Muscle of leg (tissue), 9 donors: Measurements from ENCODE around the gene CLP1. TPM values are rescaled to one million over a fixed set of nuclear protein-coding genes. Genes with fewer than 3 reads are reported as not detected.

Experiments
- polyA plus RNA-seq, 8 donors: library from polyadenylated mRNA; unstranded; fragments of 120-200 nt; gene quantifications; one replicate each; pipeline versions ENCODE4 v1.2.1 to v1.2.3, GENCODE V29; 2013; ENCODE audit warnings: inconsistent platforms in 1 of 8, low replicate concordance in 1 of 8; ENCODE audit not compliant: insufficient read length in 8 of 8, insufficient read depth in 1 of 8
- total RNA-seq: library from RNA; stranded (reverse); fragments of 120-200 nt; gene quantifications from one replicate; pipeline ENCODE4 v1.2.4, GENCODE V29; 2013

Gene CLP1
- total and polyA plus RNA-seq, 9 donors, result 8.6 to 12.3 (median 10.2) TPM

Other genes starting within 250 kb of the CLP1 start
- gene SLC43A3, start 230.6 kb upstream of the CLP1 start, total RNA-seq, result 27.1 TPM
- gene SLC43A3, start 230.6 kb upstream of the CLP1 start, polyA plus RNA-seq, result 10 to 100 TPM; 19.9 to 43.5 (median 29.6) TPM
- 2.0 TPM for gene RTN4RL2, start 197.2 kb upstream of the CLP1 start, total RNA-seq
- gene RTN4RL2, start 197.2 kb upstream of the CLP1 start, polyA plus RNA-seq, result 10 to 100 TPM; 11.2 to 27.2 (median 20.4) TPM
- gene SLC43A1, start 142.1 kb upstream of the CLP1 start, total RNA-seq, result 12.2 TPM
- 10 to 100 TPM in 4 of 8 donors, 1 to 10 TPM in 4; 7.1 to 12.5 (median 10.1) TPM for gene SLC43A1, start 142.1 kb upstream of the CLP1 start, polyA plus RNA-seq
- 44.1 TPM for gene TIMM10, start 127.0 kb upstream of the CLP1 start, total RNA-seq
- gene TIMM10, start 127.0 kb upstream of the CLP1 start, polyA plus RNA-seq, result 10 to 100 TPM; 36.3 to 61.9 (median 37.8) TPM
- gene SMTNL1, start 120.2 kb upstream of the CLP1 start, total RNA-seq, result 143 TPM
- 100 to 1,000 TPM in 7 of 8 donors, 10 to 100 TPM in 1; 93.2 to 258 (median 197) TPM for gene SMTNL1, start 120.2 kb upstream of the CLP1 start, polyA plus RNA-seq
- gene UBE2L6, start 90.1 kb upstream of the CLP1 start, total RNA-seq, result 18.5 TPM
- gene UBE2L6, start 90.1 kb upstream of the CLP1 start, polyA plus RNA-seq, result 10 to 100 TPM; 19.9 to 25.6 (median 22.5) TPM
- 31.4 TPM for gene SERPING1, start 60.1 kb upstream of the CLP1 start, total RNA-seq
- 10 to 100 TPM; 71.8 to 97.7 (median 89.0) TPM for gene SERPING1, start 60.1 kb upstream of the CLP1 start, polyA plus RNA-seq
- gene YPEL4, start 7.8 kb upstream of the CLP1 start, total RNA-seq, result 0.53 TPM
- gene YPEL4, start 7.8 kb upstream of the CLP1 start, polyA plus RNA-seq, result 1 to 10 TPM in 7 of 8 donors, under 1 TPM in 1; 0.82 to 2.1 (median 1.7) TPM
- 13.5 TPM for gene ZDHHC5, start 10.4 kb downstream of the CLP1 start, total RNA-seq
- 10 to 100 TPM; 25.6 to 40.3 (median 31.9) TPM for gene ZDHHC5, start 10.4 kb downstream of the CLP1 start, polyA plus RNA-seq
- gene MED19, start 54.5 kb downstream of the CLP1 start, total RNA-seq, result 18.9 TPM
- gene MED19, start 54.5 kb downstream of the CLP1 start, polyA plus RNA-seq, result 10 to 100 TPM; 11.3 to 16.3 (median 14.0) TPM
- gene TMX2, start 54.8 kb downstream of the CLP1 start, total RNA-seq, result 53.7 TPM
- gene TMX2, start 54.8 kb downstream of the CLP1 start, polyA plus RNA-seq, result 10 to 100 TPM; 45.8 to 55.3 (median 53.8) TPM
- 113 TPM for gene SELENOH, start 83.7 kb downstream of the CLP1 start, total RNA-seq
- 10 to 100 TPM; 68.8 to 91.1 (median 78.1) TPM for gene SELENOH, start 83.7 kb downstream of the CLP1 start, polyA plus RNA-seq
- not detected for gene BTBD18, start 94.1 kb downstream of the CLP1 start, total RNA-seq
- under 1 TPM in 7 of 8 donors, not detected in 1; 0.07 to 0.41 (median 0.09) TPM for gene BTBD18, start 94.1 kb downstream of the CLP1 start, polyA plus RNA-seq
- 110 TPM for gene CTNND1, start 104.0 kb downstream of the CLP1 start, total RNA-seq
- 100 to 1,000 TPM; 106 to 145 (median 128) TPM for gene CTNND1, start 104.0 kb downstream of the CLP1 start, polyA plus RNA-seq